IMR-90 (cell line): ENCODE data around the gene TAF1A. TPM values are rescaled to one million over a fixed set of nuclear protein-coding genes. Genes with fewer than 3 reads are reported as not detected.

ENCODE experiments used
- ATAC-seq: fragments of 200-7000 bp; cut with Tn5 transposase; 2 replicates; pipeline ENCODE4 v1.9.1; 2020; ENCODE audit warnings: low read depth, mild to moderate bottlenecking, moderate library complexity
- BruUV-seq: library from RNA; stranded (reverse); fragments of 400-500 nt; replicated peaks from 2 replicates; lab custom pipeline; 2021; lab: Mats Ljungman, UMichigan
- CTCF ChIA-PET: fragments of 300-600 bp; formaldehyde crosslinking; extraction: SDS; loops from one replicate; lab custom pipeline; 2021; ENCODE audit warnings: antibody characterized with exemption; lab: Yijun Ruan, JAX
- POLR2A ChIA-PET: fragments of 300-600 bp; sonication (Branson Sonifier 250); formaldehyde crosslinking; loops from one replicate; lab custom pipeline; 2022; ENCODE audit warnings: antibody characterized with exemption; ENCODE audit not compliant: unreplicated experiment; lab: Charles Lee
- DNase-seq: peaks from one replicate; pipeline ENCODE4 v3.0.0; 2013
- H2AFZ ChIP-seq: replicated peaks from 2 replicates; pipeline ENCODE3; 2013; ENCODE audit warnings: low read length, mild to moderate bottlenecking; ENCODE audit not compliant: poor library complexity
- H2AK5ac ChIP-seq: 2 replicates; pipeline ENCODE4 v1.6.1; 2013; ENCODE audit warnings: low read depth, low read length, inconsistent platforms
- H2AK9ac ChIP-seq: replicated peaks from 2 replicates; pipeline ENCODE3; 2013; ENCODE audit warnings: mild to moderate bottlenecking, low read depth, low read length, moderate library complexity; ENCODE audit not compliant: poor library complexity
- H2BK120ac ChIP-seq: 2 replicates; pipeline ENCODE4 v1.6.1; 2013; ENCODE audit warnings: low read depth, low read length, inconsistent platforms
- H2BK15ac ChIP-seq: 3 replicates; pipeline ENCODE4 v1.6.1; 2013; ENCODE audit warnings: low read depth, low read length, inconsistent platforms
- H2BK20ac ChIP-seq: 2 replicates; pipeline ENCODE4 v1.6.1; 2013; ENCODE audit warnings: low read depth, mild to moderate bottlenecking, inconsistent platforms, low read length, moderate library complexity
- H2BK5ac ChIP-seq: 2 replicates; pipeline ENCODE4 v1.6.1; 2013; ENCODE audit warnings: mild to moderate bottlenecking, low read depth, low read length, inconsistent platforms; ENCODE audit not compliant: poor library complexity, severe bottlenecking
- H3K14ac ChIP-seq: replicated peaks from 2 replicates; pipeline ENCODE4 v1.6.1; 2013; ENCODE audit warnings: low read depth, low read length, inconsistent platforms
- H3K18ac ChIP-seq: 2 replicates; pipeline ENCODE4 v1.6.1; 2013; ENCODE audit warnings: low read depth, low read length, control low read depth
- H3K23ac ChIP-seq: 2 replicates; pipeline ENCODE4 v1.6.1; 2013; ENCODE audit warnings: low read depth, low read length, inconsistent platforms
- H3K27ac ChIP-seq: 2 replicates; pipeline ENCODE4 v1.5.1; 2013; ENCODE audit warnings: mild to moderate bottlenecking, control low read depth, low read length; ENCODE audit not compliant: insufficient read depth
- H3K27me3 ChIP-seq: 2 replicates; pipeline ENCODE4 v1.6.1; 2013; ENCODE audit warnings: low read length; ENCODE audit not compliant: control insufficient read depth, insufficient read depth
- H3K36me3 ChIP-seq: 2 replicates; pipeline ENCODE4 v1.6.1; 2013; ENCODE audit warnings: low read length, mixed read lengths; ENCODE audit not compliant: control insufficient read depth, insufficient read depth
- H3K4ac ChIP-seq: 2 replicates; pipeline ENCODE4 v1.6.1; 2013; ENCODE audit warnings: low read depth, low read length, inconsistent platforms
- H3K4me1 ChIP-seq: 2 replicates; pipeline ENCODE4 v1.6.1; 2013; ENCODE audit warnings: low read length, mixed read lengths; ENCODE audit not compliant: control insufficient read depth, insufficient read depth
- H3K4me2 ChIP-seq: 2 replicates; pipeline ENCODE4 v1.6.1; 2013; ENCODE audit warnings: low read depth, mild to moderate bottlenecking, control low read depth, low read length, moderate library complexity
- H3K4me3 ChIP-seq: 2 replicates; pipeline ENCODE4 v1.5.1; 2013; ENCODE audit warnings: low read depth, mild to moderate bottlenecking, control low read depth, low read length, moderate library complexity; ENCODE audit not compliant: insufficient read depth
- H3K56ac ChIP-seq: 2 replicates; pipeline ENCODE4 v1.6.1; 2013; ENCODE audit warnings: low read length, inconsistent platforms; ENCODE audit not compliant: insufficient read depth; ENCODE audit errors: extremely low read depth
- H3K79me1 ChIP-seq, 2 experiments: 2 replicates each; pipeline ENCODE4 v1.6.1; 2013; ENCODE audit warnings: low read length in 2 of 2, inconsistent platforms in 1 of 2, low read depth in 1 of 2
- H3K9ac ChIP-seq: 2 replicates; pipeline ENCODE4 v1.6.1; 2013; ENCODE audit warnings: low read depth, low read length, control low read depth
- H3K9me1 ChIP-seq: 2 replicates; pipeline ENCODE4 v1.6.1; 2013; ENCODE audit warnings: low read length, inconsistent platforms; ENCODE audit not compliant: insufficient read depth
- H3K9me3 ChIP-seq: 2 replicates; pipeline ENCODE4 v1.6.1; 2013; ENCODE audit warnings: low read length; ENCODE audit not compliant: control insufficient read depth, insufficient read depth
- H4K20me1 ChIP-seq: 2 replicates; pipeline ENCODE4 v1.6.1; 2013; ENCODE audit warnings: low read length, inconsistent platforms; ENCODE audit not compliant: insufficient read depth
- H4K5ac ChIP-seq: 2 replicates; pipeline ENCODE4 v1.6.1; 2013; ENCODE audit warnings: mild to moderate bottlenecking, low read depth, low read length, control low read depth
- H4K8ac ChIP-seq, 2 experiments: 2 replicates each; pipeline ENCODE4 v1.6.1; 2013; ENCODE audit warnings: low read depth in 2 of 2, low read length in 2 of 2, control low read depth in 1 of 2, inconsistent platforms in 1 of 2
- H4K91ac ChIP-seq: 2 replicates; pipeline ENCODE4 v1.6.1; 2013; ENCODE audit warnings: low read depth, low read length, inconsistent platforms; ENCODE audit not compliant: insufficient read depth
- BHLHE40 ChIP-seq: fragments of 150-350 bp; IDR thresholded peaks from 2 replicates; pipeline ENCODE4 v1.6.1; 2016; ENCODE audit warnings: mild to moderate bottlenecking, low read depth, low read length
- CEBPB ChIP-seq: IDR thresholded peaks from 2 replicates; pipeline ENCODE4 v1.6.1; 2012; ENCODE audit warnings: low read depth, low read length, improper control_type of control experiment
- CHD1 ChIP-seq: IDR thresholded peaks from 2 replicates; pipeline ENCODE4 v1.6.1; 2012; ENCODE audit warnings: low read depth, low read length, improper control_type of control experiment
- CTCF ChIP-seq: conservative IDR thresholded peaks from 2 replicates; pipeline ENCODE4 v1.5.1; 2012; ENCODE audit warnings: mild to moderate bottlenecking, low read depth, low read length, improper control_type of control experiment
- ELK1 ChIP-seq: fragments of 150-350 bp; IDR thresholded peaks from 2 replicates; pipeline ENCODE4 v1.6.1; 2016; ENCODE audit warnings: low read depth, mild to moderate bottlenecking, low read length, moderate library complexity, borderline replicate concordance
- FOS ChIP-seq: fragments of 150-350 bp; IDR thresholded peaks from 2 replicates; pipeline ENCODE4 v1.6.1; 2016; ENCODE audit warnings: low read depth, low read length
- MAFK ChIP-seq: IDR thresholded peaks from 2 replicates; pipeline ENCODE4 v1.6.1; 2012; ENCODE audit warnings: low read depth, low read length, improper control_type of control experiment
- MAZ ChIP-seq: IDR thresholded peaks from 2 replicates; pipeline ENCODE4 v1.6.1; 2012; ENCODE audit warnings: low read depth, mild to moderate bottlenecking, low read length, improper control_type of control experiment, moderate library complexity, borderline replicate concordance
- MXI1 ChIP-seq: IDR thresholded peaks from 2 replicates; pipeline ENCODE4 v1.6.1; 2012; ENCODE audit warnings: low read depth, mild to moderate bottlenecking, low read length, moderate library complexity, borderline replicate concordance
- NFE2L2 ChIP-seq: fragments of 150-350 bp; IDR thresholded peaks from 2 replicates; pipeline ENCODE4 v1.6.1; 2016; ENCODE audit warnings: low read depth, mild to moderate bottlenecking, low read length
- POLR2A ChIP-seq: IDR thresholded peaks from 2 replicates; pipeline ENCODE4 v1.6.1; 2012; ENCODE audit warnings: mild to moderate bottlenecking, low read depth, low read length
- RAD21 ChIP-seq: IDR thresholded peaks from 2 replicates; pipeline ENCODE4 v1.6.1; 2012; ENCODE audit warnings: low read length, improper control_type of control experiment
- RCOR1 ChIP-seq: IDR thresholded peaks from 2 replicates; pipeline ENCODE4 v1.6.1; 2012; ENCODE audit warnings: mild to moderate bottlenecking, low read length, improper control_type of control experiment; ENCODE audit not compliant: insufficient replicate concordance
- RFX5 ChIP-seq: IDR thresholded peaks from 2 replicates; pipeline ENCODE4 v1.8.0; 2012; ENCODE audit warnings: low read depth, mild to moderate bottlenecking, low read length, moderate library complexity
- SMC3 ChIP-seq: fragments of 150-350 bp; IDR thresholded peaks from 2 replicates; pipeline ENCODE4 v1.6.1; 2016; ENCODE audit warnings: low read depth, mild to moderate bottlenecking, antibody characterized with exemption, low read length, moderate library complexity
- WGBS, 2 experiments: methylation state at CpG; one replicate each; pipeline versions ENCODE4 v1.1.5 to v1.1.7; 2013; ENCODE audit warnings: missing lambda C conversion rate in 2 of 2; ENCODE audit not compliant: insufficient read length in 1 of 2; ENCODE audit errors: extremely low coverage in 2 of 2; 5-methylcytosine and 5-hydroxymethylcytosine counted together
- dilution Hi-C: fragments of 300-500 bp; cut with HindIII; formaldehyde crosslinking; loops from one replicate; pipeline ENCODE4 v1.14.3; 2018; ENCODE audit warnings: low sequenced_read_pairs; ENCODE audit not compliant: unreplicated experiment
- in situ Hi-C: fragments of 300-500 bp; cut with MboI; formaldehyde crosslinking; loops from 3 replicates; pipeline ENCODE4 v1.14.3; 2019; ENCODE audit warnings: low sequenced_read_pairs, inconsistent platforms, mixed read lengths
- intact Hi-C: fragments of 100-400 bp; cut with micrococcal nuclease; formaldehyde crosslinking; loops from 2 replicates; pipeline ENCODE4 v1.10.0; 2022
- polyA plus RNA-seq, 3 experiments: library from polyadenylated mRNA; depleted of rRNA; stranded (reverse); fragments of >200 nt; gene quantifications; 2 replicates each; pipeline ENCODE4 v1.2.3, GENCODE V29; 2012; ENCODE audit warnings: low replicate concordance in 1 of 3
- total RNA-seq: library from RNA; depleted of rRNA; stranded (reverse); fragments of >200 nt; gene quantifications from 2 replicates; pipeline ENCODE4 v1.2.3, GENCODE V29; 2012
- TF ChIP-seq, protein P1 (sequence below): fragments of 150-350 bp; IDR thresholded peaks from 2 replicates; pipeline ENCODE4 v1.6.1; 2017; ENCODE audit warnings: mild to moderate bottlenecking, antibody characterized with exemption, low read length, low read depth

TAF1A gene
- total and polyA plus RNA-seq, 2 of the 4 experiments (the other 2 are of a cell fraction), result 3.8 to 5.4 TPM

DNA sequence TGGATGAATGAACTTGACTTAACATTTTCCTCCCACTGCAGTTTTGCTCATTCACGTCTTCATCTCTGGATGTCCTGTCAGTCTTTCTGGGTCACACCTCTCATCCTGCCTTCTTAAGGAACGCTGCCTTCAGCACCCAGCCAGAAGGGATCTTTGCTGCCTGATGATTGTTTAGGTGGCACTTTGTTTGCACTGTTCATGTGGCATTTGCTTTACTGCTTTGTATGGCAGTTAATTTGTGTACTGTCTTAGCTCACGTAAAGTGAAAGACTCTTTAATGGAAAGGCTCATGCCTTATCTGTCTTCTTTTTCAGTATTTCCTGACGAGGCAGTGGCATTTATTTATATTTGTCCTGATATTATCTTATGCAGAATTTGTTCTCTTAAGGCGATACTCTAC is 33.0 kb upstream of the TAF1A start:
- H3K4ac ChIP-seq, result no peak overlapping the region
- DNase-seq, result no peak
- H4K91ac ChIP-seq, result no peak overlapping the region
- H2AK9ac ChIP-seq, result no peak overlapping the region
- H4K8ac ChIP-seq, result no peak overlapping the region
- no peaks in the 10 kb centered on the region for H3K27me3 ChIP-seq
- H3K18ac ChIP-seq, result no peak overlapping the region
- H2BK5ac ChIP-seq, result no peak overlapping the region
- dilution Hi-C loops, result no loop called here
- no TSS peak for BruUV-seq
- CTCF ChIA-PET, result interaction anchor here (0.7 kb wide), 1 partner anchor 334 kb away, joined by 3 read pairs; no protein-coding TSS in a partner anchor
- H3K4me1 ChIP-seq, result peaks cover 3% of the 10 kb centered on the region; the same call in 1 of the 2 replicates
- peaks cover 6% of the 10 kb centered on the region for H3K9me1 ChIP-seq
- TF ChIP-seq, protein P1, sequence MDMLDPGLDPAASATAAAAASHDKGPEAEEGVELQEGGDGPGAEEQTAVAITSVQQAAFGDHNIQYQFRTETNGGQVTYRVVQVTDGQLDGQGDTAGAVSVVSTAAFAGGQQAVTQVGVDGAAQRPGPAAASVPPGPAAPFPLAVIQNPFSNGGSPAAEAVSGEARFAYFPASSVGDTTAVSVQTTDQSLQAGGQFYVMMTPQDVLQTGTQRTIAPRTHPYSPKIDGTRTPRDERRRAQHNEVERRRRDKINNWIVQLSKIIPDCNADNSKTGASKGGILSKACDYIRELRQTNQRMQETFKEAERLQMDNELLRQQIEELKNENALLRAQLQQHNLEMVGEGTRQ, result no peak
- no peak for TF ChIP-seq MAFK
- no peak for TF ChIP-seq CTCF
- no peak for TF ChIP-seq RAD21
- TF ChIP-seq NFE2L2, result no peak
- no peak for TF ChIP-seq CHD1
- TF ChIP-seq CEBPB, result no peak
- TF ChIP-seq MXI1, result no peak
- no peak for TF ChIP-seq SMC3
- no peak for TF ChIP-seq POLR2A
- no peak for TF ChIP-seq RCOR1
- TF ChIP-seq ELK1, result no peak
- TF ChIP-seq BHLHE40, result no peak
- TF ChIP-seq FOS, result no peak
- TF ChIP-seq RFX5, result no peak
- no peak for TF ChIP-seq MAZ
- no peak overlapping the region for H3K56ac ChIP-seq
- no peak overlapping the region for H2AFZ ChIP-seq
- H3K27ac ChIP-seq, result no peak overlapping the region
- in situ Hi-C loops, result no loop called here
- no peak overlapping the region for H3K4me2 ChIP-seq
- H4K20me1 ChIP-seq, result peaks cover 5% of the 10 kb centered on the region; the same call in 1 of the 2 replicates
- H3K4me3 ChIP-seq, result no peak overlapping the region
- H3K36me3 ChIP-seq, result peaks cover 20% of the 10 kb centered on the region
- H2BK120ac ChIP-seq, result no peak overlapping the region
- H3K9ac ChIP-seq, result no peak overlapping the region
- no peak overlapping the region for H4K5ac ChIP-seq
- no CpG with 5 or more reads among the region's 5 CpGs for WGBS, 2 experiments
- ATAC-seq, result no peak
- intact Hi-C loops, result no loop called here
- no peak overlapping the region for H2BK20ac ChIP-seq
- no peak overlapping the region for H3K23ac ChIP-seq
- no peak overlapping the region for H2AK5ac ChIP-seq
- H3K9me3 ChIP-seq, result no peaks in the 10 kb centered on the region
- H3K14ac ChIP-seq, result no peak overlapping the region
- no peak overlapping the region for H2BK15ac ChIP-seq
- POLR2A ChIA-PET, result no interaction called here
- H3K79me1 ChIP-seq, result peaks cover 9 to 28% of the 10 kb centered on the region in 2 experiments; a peak in 3 of 4 replicates
